HL-60 (cell line): Measurements from ENCODE around the gene C4BPA.

ENCODE experiments used
- DNase-seq, 2 experiments: peaks; one replicate each; pipeline ENCODE4 v3.0.0-alpha.2; 2010 to 2020; ENCODE audit warnings: low read depth in 1 of 2, low spot score in 1 of 2
- H3K27ac ChIP-seq: fragments of 250-450 bp; sonication (Bioruptor Pico); replicated peaks from 2 replicates; pipeline ENCODE4 v1.5.1; 2020; ENCODE audit warnings: mild to moderate bottlenecking, moderate library complexity
- H3K27me3 ChIP-seq: fragments of 250-450 bp; sonication (Bioruptor Pico); 2 replicates; pipeline ENCODE4 v1.5.1; 2021; ENCODE audit warnings: mild to moderate bottlenecking, moderate library complexity; ENCODE audit not compliant: insufficient read depth, poor library complexity, severe bottlenecking
- H3K4me3 ChIP-seq: replicated peaks from 2 replicates; pipeline ENCODE4 v1.5.1; 2011; ENCODE audit warnings: mild to moderate bottlenecking, control low read depth, low read length; ENCODE audit not compliant: insufficient read depth
- GABPA ChIP-seq: IDR thresholded peaks from 2 replicates; pipeline ENCODE4 v1.6.1; 2012; ENCODE audit warnings: low read depth
- POLR2AphosphoS5 ChIP-seq: IDR thresholded peaks from 2 replicates; pipeline ENCODE4 v1.6.1; 2012; ENCODE audit warnings: low read depth
- SPI1 ChIP-seq: IDR thresholded peaks from 2 replicates; pipeline ENCODE4 v1.6.1; 2012; ENCODE audit warnings: low read depth, mild to moderate bottlenecking, borderline replicate concordance
- TF ChIP-seq, protein P1 (sequence below): IDR thresholded peaks from one replicate; pipeline ENCODE4 v1.5.1; 2011; ENCODE audit warnings: low read length, control low read depth, inconsistent platforms; ENCODE audit not compliant: insufficient read depth
- TF ChIP-seq, protein P2 (sequence below): IDR thresholded peaks from 2 replicates; pipeline ENCODE4 v1.6.1; 2012; ENCODE audit warnings: low read depth; ENCODE audit not compliant: insufficient replicate concordance

Gene C4BPA

DNA sequence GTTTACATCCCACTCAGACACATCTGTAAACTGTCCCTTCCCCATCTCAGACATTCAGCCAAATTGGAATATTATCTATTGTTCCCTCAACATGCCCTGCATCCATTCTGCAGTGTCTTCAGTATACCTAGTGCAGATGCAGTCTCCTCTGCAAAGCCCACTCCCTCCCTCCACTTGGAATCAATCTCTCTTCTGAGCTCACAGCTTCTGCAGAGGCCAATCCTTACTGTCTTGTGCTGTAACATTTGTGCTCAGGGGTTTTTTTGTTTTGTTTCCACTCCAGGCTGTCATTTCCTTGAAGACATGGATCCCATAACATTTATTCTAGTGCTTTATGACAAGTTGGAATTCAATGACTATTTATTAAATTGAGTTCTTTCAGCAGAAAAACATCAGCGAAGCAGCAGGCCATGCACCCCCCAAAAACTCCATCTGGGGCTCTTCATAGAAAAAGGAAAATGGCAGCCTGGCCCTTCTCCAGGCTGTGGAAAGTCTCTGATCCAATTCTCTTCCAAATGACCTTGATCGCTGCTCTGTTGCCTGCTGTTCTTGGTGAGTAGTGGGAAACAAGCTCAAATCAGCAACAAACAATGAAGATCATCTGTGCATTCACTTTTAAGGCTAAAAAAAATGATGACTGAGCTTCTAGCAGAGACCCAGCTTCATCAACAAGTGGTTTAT, 8.7 kb downstream of the C4BPA start:
- no peak overlapping the region for H3K27ac ChIP-seq
- DNase-seq, result no peak
- no peaks in the 10 kb centered on the region for H3K27me3 ChIP-seq
- TF ChIP-seq GABPA, result no peak
- H3K4me3 ChIP-seq, result no peak overlapping the region

DNA sequence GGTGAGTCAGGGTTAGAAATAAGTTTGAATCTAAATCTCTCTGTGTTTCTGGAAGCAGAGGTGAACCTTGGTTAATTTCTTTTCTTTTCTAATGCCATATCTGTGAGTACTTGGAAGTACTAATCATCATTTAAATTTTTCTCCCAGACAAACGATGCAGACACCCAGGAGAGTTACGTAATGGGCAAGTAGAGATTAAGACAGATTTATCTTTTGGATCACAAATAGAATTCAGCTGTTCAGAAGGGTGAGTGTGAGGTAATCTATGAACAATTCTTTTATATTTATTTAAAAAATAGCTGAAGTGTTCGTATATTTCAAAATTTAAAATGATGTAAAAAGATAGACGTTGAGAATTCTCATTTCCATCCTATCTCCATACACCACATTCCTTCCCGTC, 11.2 kb downstream of the C4BPA start:
- no peaks in the 10 kb centered on the region for H3K27me3 ChIP-seq
- no peak overlapping the region for H3K4me3 ChIP-seq
- H3K27ac ChIP-seq, result no peak overlapping the region
- no peak for DNase-seq
- TF ChIP-seq SPI1, result no peak
- TF ChIP-seq GABPA, result no peak
- TF ChIP-seq, protein P1, sequence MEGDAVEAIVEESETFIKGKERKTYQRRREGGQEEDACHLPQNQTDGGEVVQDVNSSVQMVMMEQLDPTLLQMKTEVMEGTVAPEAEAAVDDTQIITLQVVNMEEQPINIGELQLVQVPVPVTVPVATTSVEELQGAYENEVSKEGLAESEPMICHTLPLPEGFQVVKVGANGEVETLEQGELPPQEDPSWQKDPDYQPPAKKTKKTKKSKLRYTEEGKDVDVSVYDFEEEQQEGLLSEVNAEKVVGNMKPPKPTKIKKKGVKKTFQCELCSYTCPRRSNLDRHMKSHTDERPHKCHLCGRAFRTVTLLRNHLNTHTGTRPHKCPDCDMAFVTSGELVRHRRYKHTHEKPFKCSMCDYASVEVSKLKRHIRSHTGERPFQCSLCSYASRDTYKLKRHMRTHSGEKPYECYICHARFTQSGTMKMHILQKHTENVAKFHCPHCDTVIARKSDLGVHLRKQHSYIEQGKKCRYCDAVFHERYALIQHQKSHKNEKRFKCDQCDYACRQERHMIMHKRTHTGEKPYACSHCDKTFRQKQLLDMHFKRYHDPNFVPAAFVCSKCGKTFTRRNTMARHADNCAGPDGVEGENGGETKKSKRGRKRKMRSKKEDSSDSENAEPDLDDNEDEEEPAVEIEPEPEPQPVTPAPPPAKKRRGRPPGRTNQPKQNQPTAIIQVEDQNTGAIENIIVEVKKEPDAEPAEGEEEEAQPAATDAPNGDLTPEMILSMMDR, result no peak
- TF ChIP-seq POLR2AphosphoS5, result no peak
- TF ChIP-seq, protein P2, sequence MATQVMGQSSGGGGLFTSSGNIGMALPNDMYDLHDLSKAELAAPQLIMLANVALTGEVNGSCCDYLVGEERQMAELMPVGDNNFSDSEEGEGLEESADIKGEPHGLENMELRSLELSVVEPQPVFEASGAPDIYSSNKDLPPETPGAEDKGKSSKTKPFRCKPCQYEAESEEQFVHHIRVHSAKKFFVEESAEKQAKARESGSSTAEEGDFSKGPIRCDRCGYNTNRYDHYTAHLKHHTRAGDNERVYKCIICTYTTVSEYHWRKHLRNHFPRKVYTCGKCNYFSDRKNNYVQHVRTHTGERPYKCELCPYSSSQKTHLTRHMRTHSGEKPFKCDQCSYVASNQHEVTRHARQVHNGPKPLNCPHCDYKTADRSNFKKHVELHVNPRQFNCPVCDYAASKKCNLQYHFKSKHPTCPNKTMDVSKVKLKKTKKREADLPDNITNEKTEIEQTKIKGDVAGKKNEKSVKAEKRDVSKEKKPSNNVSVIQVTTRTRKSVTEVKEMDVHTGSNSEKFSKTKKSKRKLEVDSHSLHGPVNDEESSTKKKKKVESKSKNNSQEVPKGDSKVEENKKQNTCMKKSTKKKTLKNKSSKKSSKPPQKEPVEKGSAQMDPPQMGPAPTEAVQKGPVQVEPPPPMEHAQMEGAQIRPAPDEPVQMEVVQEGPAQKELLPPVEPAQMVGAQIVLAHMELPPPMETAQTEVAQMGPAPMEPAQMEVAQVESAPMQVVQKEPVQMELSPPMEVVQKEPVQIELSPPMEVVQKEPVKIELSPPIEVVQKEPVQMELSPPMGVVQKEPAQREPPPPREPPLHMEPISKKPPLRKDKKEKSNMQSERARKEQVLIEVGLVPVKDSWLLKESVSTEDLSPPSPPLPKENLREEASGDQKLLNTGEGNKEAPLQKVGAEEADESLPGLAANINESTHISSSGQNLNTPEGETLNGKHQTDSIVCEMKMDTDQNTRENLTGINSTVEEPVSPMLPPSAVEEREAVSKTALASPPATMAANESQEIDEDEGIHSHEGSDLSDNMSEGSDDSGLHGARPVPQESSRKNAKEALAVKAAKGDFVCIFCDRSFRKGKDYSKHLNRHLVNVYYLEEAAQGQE, result no peak

DNA sequence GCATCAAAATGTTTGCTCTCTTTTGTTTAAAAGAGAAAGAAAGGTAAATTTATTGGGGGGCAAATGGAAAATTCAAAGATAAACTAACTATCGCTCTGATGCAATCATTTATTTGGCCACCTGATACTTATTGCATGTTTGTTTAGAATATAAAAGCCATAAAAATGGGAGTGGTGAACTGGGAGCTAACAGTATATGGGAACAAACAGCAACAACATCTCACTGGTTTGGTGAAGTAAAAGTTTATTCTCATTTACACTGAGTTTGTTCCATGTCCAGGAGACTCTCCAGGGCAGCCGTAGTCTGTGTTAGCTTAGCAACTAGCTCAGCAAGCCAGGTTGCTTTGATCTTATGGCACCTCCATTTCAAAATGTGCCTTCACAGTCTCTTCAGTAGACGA, 20.4 kb downstream of the C4BPA start:
- Histone ChIP-seq H3K27me3 (no peaks in the 10 kb centered on the region), H3K27ac (no peak overlapping the region), H3K4me3 (no peak overlapping the region)
- DNase-seq, result no peak
- TF ChIP-seq POLR2AphosphoS5 (no peak), GABPA (no peak), SPI1 (no peak)
- TF ChIP-seq, protein P1, result no peak

DNA sequence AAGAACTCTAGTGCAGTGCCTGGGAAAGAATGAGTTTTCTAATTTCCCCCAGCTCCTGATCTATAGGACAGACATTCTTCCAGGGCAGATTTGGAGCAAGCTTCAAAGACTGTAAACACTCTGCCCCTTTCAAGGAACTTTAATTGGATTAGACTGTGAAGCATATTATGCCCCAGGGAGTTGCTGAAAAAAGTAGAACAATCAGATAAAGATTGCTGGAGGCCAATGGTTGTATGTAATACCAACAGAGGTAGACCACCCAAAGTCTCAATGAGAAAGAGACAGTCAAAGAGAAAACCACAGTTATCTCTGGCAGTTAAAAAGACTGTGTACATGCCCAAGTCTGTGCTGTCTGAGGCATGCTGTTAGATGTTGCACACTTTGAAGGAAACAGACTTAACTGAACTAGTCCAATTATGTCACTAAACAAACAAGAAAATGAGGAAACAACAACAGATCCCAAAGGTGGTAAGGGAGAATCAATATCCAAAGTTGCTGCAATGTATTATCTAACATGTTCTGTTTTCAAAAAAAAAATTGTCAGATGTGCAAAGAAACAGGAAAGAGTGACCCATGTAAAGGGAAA, 24.4 kb downstream of the C4BPA start:
- Histone ChIP-seq H3K27me3 (no peaks in the 10 kb centered on the region), H3K4me3 (no peak overlapping the region), H3K27ac (no peak overlapping the region)
- TF ChIP-seq SPI1, result no peak
- no peak for TF ChIP-seq POLR2AphosphoS5
- TF ChIP-seq, protein P1, result no peak
- TF ChIP-seq, protein P2, result no peak
- TF ChIP-seq GABPA, result no peak
- DNase-seq, result no peak
